ENCODE data around the gene CMIP. TPM values are rescaled to one million over a fixed set of nuclear protein-coding genes. Genes with fewer than 3 reads are reported as not detected.

The CMIP gene
- total RNA-seq, 4 donors from 2014 or later = 63.9 to 89.9 (median 70.0) TPM

- no peak for DNase-seq (ENCODE audit: low spot score in 2 of 2)
- no peaks in the 10 kb centered on the region for H3K27me3 ChIP-seq
- H3K36me3 ChIP-seq = no peaks in the 10 kb centered on the region
- H3K9me3 ChIP-seq = no peaks in the 10 kb centered on the region
- H3K4me1 ChIP-seq = peaks cover 16% of the 10 kb centered on the region
- 36% methylated on average over 4 of the region's 4 CpGs for WGBS
- TF ChIP-seq CTCF (IDR thresholded peaks at IDR 0.05) (no peak), EP300 (IDR thresholded peaks at IDR 0.05) (no peak), POLR2A (IDR thresholded peaks at IDR 0.05) (no peak), POLR2AphosphoS5 (IDR thresholded peaks at IDR 0.05) (no peak)
- H3K27ac ChIP-seq = no peak overlapping the region
- H3K4me3 ChIP-seq = no peak overlapping the region
These were observed 283.8 kb downstream of the CMIP start for GRCh38 chr16:81728435-81728834.

DNA sequence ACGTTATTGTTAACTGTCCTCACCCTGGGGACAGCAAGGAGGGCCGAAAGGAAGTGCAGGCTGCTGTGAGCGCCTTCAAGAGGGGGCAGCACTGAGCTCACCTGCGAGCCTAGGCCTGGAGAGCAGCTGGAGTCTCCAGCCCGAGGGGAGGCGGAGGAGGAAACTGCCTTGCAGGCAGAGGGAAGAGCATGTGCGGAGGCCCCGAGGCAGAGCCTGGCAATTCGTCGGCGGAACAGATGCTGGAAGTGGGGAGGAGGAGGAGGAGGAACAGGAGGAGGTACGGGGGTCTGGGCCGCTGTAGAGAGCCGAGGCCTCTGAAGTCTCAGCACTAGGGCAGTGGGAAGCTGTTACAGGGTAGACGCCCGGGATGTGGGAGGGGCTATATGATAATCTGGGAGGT, 284.8 kb downstream of the CMIP start:
- DNase-seq (ENCODE audit: low spot score in 2 of 2) = no peak
- Histone ChIP-seq H3K36me3 (no peaks in the 10 kb centered on the region), H3K9me3 (no peaks in the 10 kb centered on the region), H3K27me3 (no peaks in the 10 kb centered on the region), H3K4me1 (peaks cover 16% of the 10 kb centered on the region), H3K4me3 (no peak overlapping the region), H3K27ac (no peak overlapping the region)
- TF ChIP-seq POLR2AphosphoS5 (IDR thresholded peaks at IDR 0.05) (no peak), POLR2A (IDR thresholded peaks at IDR 0.05) (no peak)
- WGBS = 85% methylated on average over 16 of the region's 16 CpGs

- H3K4me3 ChIP-seq = peak overlapping the region; percentile 43
- peak; percentile 91 to 93 for DNase-seq (ENCODE audit: low spot score in 2 of 2)
- TF ChIP-seq POLR2AphosphoS5 (IDR thresholded peaks at IDR 0.05) (peak in 1 of 3 donors; percentile 13), CTCF (IDR thresholded peaks at IDR 0.05) (peak; percentile 53 to 69), POLR2A (IDR thresholded peaks at IDR 0.05) (no peak)
- no peaks in the 10 kb centered on the region for H3K27me3 ChIP-seq
- H3K9me3 ChIP-seq = no peaks in the 10 kb centered on the region
- H3K4me1 ChIP-seq = peaks cover 16% of the 10 kb centered on the region
- no peaks in the 10 kb centered on the region for H3K36me3 ChIP-seq
- 15% methylated on average over 25 of the region's 47 CpGs for WGBS
- H3K27ac ChIP-seq = peak overlapping the region; percentile 61
These were observed 285.8 kb downstream of the CMIP start for GRCh38 chr16:81730090-81731051.

- Histone ChIP-seq H3K4me3 (no peak overlapping the region), H3K27me3 (no peaks in the 10 kb centered on the region), H3K36me3 (no peaks in the 10 kb centered on the region), H3K4me1 (peaks cover 16% of the 10 kb centered on the region), H3K27ac (no peak overlapping the region), H3K9me3 (no peaks in the 10 kb centered on the region)
- TF ChIP-seq POLR2AphosphoS5 (IDR thresholded peaks at IDR 0.05) = no peak
- WGBS = 94% methylated on average over 8 of the region's 8 CpGs
- no peak for DNase-seq (ENCODE audit: low spot score in 2 of 2)
These were observed 287.0 kb downstream of the CMIP start for GRCh38 chr16:81731649-81732048.

DNA sequence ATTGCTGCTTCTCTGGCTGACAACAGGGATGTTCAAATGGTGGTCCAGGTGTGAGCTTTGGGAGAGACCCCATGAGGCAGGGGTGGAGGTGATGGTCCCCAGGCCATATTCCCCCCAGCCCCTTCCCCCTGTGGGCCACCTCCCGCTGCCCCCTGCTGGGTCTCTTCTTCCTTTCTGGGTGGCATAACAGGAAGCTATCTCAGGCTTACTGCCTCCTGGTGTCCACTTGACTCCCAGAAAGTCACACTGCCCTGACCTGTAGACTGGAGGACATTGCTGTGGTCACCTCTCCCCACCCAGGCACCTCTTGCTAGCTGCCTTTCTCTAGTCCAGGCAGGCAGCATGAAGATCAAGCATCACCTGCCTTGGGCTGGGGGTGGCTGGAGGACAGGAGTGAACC, 288.1 kb downstream of the CMIP start:
- H3K4me1 ChIP-seq = peaks cover 19% of the 10 kb centered on the region
- no peak for TF ChIP-seq EP300 (IDR thresholded peaks at IDR 0.05)
- H3K4me3 ChIP-seq = no peak overlapping the region
- 100% methylated on average over 1 of the region's 1 CpG for WGBS
- H3K27me3 ChIP-seq = no peaks in the 10 kb centered on the region
- no peaks in the 10 kb centered on the region for H3K36me3 ChIP-seq
- no peak overlapping the region for H3K27ac ChIP-seq
- H3K9me3 ChIP-seq = no peaks in the 10 kb centered on the region
- DNase-seq (ENCODE audit: low spot score in 2 of 2) = no peak

GRCh38 chr16:81733295-81733694, 288.7 kb downstream of the CMIP start:
- Histone ChIP-seq H3K36me3 (no peaks in the 10 kb centered on the region), H3K27me3 (no peaks in the 10 kb centered on the region), H3K4me3 (no peak overlapping the region), H3K27ac (no peak overlapping the region), H3K9me3 (no peaks in the 10 kb centered on the region), H3K4me1 (peaks cover 24% of the 10 kb centered on the region)
- TF ChIP-seq POLR2A (IDR thresholded peaks at IDR 0.05) (no peak), CTCF (IDR thresholded peaks at IDR 0.05) (no peak), EP300 (IDR thresholded peaks at IDR 0.05) (no peak), POLR2AphosphoS5 (IDR thresholded peaks at IDR 0.05) (no peak)
- WGBS = 90% methylated on average over 1 of the region's 1 CpG
- no peak for DNase-seq (ENCODE audit: low spot score in 2 of 2)
